ENCODE measurements around the gene SPAG16.
"Not testable (repeated sequence)": the region's sequence is repeated elsewhere in the genome, so short reads cannot be mapped to it uniquely, and the experiment has no call there.

Gene SPAG16

DNA sequence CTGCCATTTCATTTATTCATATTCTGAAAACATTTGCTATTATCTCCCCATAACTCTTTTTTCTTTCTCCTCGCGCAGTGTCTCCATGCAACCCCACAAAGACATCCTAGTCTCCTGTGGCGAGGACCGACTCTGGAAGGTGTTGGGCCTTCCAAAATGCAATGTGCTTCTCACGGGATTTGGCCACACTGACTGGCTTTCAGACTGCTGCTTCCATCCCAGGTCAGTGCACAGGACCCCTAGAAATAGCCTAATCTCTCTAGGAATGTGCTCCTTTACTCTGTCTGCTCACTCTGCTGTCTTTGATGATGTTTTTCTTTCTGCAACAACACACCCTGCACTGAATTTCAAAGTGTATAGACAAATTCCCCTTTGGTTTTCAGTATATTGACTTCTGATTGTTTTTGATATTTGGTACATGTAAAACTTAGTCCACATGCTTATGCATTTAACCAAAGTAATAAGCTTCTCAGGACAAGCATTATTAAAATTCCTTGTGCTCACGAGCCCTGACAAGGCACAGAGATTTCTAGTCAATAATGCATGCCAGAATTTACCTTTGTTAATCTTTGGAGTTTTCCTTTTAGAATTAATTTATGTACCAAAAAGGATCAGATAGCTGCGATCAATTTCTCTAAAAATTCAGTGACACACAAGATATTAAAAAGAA is 578.3 kb downstream of the SPAG16 start:
- no peak for DNase-seq

DNA sequence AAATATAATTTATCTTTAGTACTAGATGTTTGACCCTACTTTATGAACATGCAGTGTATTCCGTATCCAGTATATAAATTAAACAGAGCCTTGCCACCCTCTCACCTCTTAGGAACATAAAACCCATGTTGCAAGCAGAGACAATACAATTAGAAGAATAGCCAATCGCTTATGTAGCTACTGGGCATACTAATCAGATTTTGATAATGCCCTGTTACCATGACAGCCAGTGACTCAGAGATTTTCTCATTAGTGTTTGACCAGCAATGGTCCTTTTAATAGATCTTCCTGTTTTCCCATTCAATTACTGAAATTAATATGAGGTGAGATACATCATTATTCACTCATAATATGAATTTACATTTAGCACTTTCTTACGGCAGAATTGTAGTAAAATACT is 579.3 kb downstream of the SPAG16 start:
- DNase-seq: no peak

DNA sequence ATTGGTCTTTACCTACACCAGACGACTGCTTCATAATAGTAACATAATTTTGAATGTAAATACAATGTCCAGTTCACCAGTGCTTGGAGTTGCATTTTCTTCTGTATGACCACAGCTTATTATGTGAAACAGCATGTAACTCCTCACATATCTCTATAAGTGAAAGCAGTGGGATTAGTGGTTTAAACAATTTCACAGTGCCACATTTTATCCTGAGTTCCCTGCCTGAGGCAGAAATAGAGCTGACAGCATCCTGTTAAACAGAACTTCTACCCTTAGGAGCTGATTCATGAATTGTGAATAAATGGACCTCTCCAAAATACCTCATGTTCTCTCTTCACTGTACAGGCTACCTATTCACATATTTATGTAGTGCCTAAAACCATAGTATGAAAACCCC is 584.3 kb downstream of the SPAG16 start:
- no peak for DNase-seq

DNA sequence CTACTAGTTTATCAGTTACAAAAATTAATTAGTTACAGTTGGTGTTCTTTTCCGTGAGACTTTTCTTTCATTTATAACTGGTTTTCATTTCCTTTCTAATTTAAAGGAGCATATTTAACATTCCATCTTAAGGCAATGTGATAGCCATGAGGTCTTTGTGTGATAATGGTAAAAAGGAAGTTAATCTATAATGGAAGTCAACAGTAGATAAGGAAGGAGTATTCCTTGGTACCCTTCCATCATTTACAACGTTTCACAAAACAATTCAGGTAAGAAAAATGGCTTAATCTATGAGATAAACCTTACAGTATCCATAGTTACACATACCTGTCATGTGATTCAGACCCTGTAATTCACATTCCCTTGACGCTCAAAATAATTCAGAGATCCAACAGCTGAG is 601.2 kb downstream of the SPAG16 start:
- no peak for DNase-seq

DNA sequence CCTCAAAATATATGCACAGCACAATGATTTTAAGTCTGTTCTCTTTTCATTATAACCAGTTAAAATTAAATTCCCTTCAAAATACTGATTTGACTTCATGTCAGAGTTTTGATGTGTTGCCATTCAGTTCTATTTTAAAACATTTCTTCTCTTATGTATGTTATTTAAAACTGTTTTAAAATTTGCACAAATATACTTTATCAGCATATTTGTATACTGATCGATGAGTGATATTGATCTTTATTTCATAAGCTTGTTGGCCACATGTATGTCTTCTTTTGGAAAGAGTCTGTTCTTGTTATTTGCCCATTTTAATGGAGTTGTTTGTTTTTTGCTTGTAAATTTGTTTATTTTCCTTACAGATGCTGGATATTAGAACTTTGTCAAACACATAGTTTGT is 630.2 kb downstream of the SPAG16 start:
- no peak for DNase-seq

DNA sequence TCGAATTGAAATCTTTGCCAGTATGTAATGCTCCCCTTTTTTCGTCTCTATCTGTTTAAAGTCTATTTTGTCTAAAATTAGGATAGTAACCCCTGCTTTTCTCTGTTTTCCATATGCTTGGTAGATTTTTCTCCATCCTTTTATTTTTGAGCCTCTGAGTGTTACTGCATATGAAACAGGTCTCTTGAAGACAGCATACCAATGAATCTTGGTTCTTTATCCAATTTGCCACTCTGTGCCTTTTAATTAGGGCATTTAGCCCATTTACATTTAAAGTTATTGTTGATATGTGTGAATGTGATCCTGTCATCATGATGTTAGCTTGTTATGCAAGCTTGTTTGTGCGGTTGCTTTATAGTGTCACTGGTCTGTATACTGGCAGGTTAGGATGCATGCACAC is 635.8 kb downstream of the SPAG16 start:
- no peak for DNase-seq

DNA sequence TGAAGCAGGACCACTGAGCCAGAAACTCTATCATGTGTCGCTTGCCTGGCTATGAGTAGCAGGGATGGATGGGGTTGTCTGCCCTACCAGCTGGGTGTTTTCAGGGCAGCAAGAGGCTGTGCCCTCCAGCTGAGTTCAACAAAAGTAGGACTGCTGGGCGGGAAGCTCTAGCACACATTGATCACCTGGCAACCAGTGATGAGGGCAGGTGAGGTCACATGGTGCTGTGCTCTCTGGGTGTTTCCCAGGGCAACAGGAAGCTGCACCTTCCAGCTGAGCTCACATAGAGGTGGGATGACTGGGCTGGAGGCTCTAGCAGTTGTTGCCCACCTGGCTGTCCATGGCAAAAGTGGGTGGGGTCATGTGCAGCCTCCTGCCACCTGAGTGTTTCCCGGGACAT is 639.3 kb downstream of the SPAG16 start:
- no peak for DNase-seq

DNA sequence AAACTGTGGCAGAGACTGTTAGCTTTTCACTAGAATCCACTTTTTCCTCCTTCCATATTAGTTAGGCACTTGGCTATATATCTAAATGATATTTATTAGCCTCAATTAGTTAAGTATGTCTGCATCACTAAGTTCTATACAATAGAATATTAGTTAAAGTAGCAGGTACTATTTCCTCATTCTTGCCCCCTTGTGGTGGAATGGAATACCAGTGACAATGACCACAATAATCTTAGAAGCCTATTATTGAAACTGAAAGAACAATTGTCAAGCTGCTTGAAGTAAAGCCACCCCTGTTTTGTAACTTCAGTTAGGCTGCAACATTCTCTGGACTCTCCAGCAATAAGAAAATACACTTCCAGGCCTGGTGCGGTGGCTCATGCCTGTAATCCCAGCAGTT is 650.3 kb downstream of the SPAG16 start:
- DNase-seq: no peak

DNA sequence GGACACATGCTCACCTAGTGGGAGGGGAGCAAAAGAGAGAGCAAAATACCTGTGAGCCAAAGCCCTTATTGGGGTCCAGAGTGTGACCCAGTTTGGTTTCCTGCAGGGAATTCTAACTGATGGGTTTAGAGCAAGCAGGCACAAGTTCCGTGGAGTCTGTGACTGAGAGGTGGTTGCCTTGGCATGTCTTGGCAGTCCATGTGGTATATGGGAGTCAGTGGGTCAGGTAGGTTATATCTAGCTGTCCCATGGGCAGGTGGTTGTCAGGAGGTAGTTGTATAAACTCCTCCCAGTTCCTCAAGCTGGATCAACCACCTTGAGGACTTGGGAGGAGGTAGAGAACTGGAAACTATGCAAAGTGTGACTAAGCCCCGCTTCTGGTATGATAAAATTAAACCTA is 673.8 kb downstream of the SPAG16 start:
- no peak for DNase-seq

DNA sequence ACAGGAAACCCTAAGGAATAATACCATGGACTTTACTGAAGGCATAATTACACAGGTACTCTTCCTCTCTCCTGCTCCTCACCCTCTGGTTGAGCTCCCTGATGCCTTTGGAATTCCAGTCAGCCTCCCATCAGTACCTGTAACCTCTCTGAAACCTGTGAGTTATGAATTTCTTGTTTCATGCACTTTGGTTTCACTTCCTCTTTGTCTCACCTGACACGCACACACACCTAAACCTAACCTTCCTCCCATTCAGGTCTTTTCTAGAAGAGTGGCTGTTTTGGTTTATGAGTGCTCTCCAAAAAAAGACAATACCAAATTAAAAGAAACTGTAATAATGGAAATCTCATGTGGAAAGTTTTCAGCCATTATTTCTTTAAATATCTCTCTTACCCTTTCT is 675.3 kb downstream of the SPAG16 start:
- DNase-seq: no peak

DNA sequence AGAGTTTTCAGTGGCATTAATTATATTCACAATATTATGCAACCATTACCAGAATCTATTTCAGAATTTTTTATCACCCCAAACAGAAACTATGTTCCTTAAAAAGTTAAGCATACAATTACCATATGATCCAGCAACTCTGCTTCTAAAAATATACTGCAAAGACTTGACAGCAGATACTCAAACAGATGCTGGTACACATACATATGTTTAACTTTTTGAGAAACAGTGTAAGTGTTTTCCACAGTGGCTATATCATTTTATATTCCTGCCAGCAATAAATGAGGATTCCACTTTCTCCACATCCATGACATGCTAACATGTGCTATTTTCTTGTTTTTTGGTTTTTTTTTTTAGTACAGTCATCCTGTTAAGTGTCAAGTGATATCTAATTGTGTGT is 687.3 kb downstream of the SPAG16 start:
- DNase-seq: no peak

DNA sequence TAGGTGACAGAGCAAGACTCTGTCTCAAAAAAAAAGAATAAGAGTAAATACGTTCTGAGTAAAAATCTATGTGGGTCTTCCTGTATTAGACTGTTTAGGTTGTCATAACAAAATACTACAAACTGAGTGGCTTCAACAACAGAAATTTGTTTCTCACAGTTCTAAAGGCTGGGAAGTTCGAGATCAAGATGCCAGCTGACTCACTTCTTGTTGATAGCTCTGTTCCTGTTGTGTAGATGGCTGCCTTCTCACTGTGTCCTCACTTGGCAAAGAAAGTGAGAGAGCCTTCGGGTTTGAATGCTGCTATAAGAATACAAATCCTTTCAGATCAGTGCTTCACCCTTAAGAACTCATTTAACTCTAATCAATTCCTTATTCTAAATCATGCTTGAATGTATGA is 696.6 kb downstream of the SPAG16 start:
- DNase-seq: no peak

DNA sequence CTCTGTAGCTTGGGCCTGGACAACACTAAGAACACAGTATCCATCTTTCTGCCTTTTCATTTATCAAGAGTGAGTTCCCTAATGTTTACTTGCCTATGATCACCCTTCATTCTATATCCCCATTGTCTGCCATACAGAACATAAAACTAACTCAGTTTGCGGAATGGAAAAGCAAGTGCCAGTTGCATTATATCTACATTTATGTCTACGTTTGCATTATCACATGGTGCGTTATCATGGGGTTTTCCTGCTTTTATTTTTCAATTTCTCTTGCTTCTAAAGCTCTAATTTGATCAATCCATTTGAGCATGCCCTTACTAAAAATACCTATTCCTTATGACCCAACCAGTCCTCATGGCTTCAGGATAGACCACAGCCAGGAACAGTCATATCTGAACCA is 704.9 kb downstream of the SPAG16 start:
- no peak for DNase-seq

DNA sequence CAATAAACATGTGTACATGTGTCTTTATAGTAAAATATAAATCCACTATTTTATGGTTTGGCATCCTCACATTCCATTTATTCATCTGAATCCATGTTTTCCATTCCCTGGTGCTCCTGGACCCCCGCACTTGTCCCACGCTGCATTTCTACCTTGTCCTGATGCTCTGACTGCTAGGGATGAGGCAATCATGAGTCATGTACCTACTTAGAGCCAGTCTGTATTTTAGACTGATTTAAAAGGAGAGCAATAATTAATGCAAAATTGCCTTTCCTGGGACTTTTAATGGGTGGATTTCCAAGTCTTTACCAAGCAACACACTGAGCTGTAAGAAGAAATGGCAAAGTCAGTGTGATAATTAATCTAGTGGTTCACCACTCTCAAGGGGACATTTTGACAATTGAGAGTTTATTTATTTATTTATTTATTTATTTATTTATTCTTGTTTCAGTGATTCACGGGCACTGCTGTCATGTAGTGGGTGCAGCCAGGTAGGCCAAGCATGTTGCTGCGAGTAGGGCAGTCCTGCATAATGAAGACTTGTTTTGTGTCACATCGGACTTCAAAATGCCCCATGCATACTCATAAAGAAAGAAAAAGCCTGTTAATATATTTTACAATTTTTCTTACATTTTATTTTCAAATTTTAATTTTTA is 707.3 kb downstream of the SPAG16 start:
- no peak for DNase-seq

DNA sequence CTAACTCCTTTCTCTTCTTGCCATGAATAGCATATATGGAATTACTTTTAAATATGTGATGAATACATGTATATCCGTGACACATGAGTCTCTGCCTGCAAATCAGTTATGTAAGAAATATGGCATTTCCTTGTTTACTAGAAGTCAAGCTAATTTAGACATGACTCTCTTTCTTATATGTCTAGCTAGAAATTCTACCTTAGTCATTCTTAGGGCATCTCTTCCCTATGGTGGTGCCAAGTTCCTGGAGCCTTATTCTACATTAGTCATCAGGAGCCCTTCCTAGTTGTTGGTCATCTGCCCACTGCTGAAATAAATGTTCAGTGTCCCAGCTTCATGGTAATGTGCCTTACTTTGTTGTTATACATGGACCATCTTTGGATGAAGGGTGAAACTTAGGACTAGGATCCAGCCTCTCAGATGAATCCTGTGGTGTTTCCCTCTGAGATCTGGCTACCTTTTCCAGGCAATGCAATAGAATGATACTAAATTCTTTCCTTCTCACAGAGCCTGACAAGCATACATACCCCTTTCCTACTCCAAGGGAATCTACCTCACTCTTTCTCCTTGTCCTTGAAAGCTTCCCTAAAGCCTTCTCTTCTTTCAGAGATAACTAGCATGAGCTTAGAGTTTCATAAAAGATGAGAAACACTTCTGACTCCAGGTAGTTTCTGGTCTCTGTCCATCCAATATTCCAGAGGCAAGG is 711.3 kb downstream of the SPAG16 start:
- DNase-seq: no peak

DNA sequence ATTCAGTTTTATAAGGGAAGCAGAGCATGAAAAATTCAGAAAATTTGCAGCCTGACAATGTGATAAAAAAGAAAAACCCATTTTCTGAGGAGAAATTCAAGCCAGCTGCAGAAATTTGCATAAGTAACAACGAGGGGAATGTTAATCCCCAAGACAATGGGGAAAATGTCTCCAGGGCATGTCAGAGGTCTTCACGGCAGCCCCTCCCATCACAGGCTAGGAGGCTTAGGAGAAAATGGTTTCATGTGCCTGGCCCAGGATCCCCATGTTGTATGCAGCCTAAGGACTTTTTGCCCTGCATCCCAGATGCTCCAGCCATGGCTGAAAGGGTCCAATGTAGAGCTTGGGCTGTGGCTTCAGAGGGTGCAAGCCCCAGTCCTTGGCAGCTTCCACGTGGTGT is 714.7 kb downstream of the SPAG16 start:
- DNase-seq: not testable (repeated sequence)

DNA sequence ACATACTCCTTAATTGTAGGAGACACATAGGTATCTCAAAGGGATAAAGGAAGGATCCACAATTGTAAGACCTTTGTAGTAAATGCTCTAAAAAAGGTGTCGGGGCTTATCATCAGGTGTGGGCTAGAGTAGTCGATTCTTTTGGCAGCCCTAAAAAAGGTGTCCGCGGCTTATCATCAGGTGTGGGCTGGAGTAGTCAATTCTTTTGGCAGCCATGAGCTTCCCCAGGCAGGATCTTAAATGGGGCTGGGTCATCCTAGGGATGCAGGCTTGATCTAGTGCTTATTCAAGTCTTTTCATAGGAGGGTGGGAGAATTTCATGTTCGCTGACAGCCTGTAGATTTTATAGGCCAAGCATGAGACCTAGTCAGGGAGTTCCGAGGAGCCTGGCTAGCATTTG is 720.2 kb downstream of the SPAG16 start:
- no peak for DNase-seq

DNA sequence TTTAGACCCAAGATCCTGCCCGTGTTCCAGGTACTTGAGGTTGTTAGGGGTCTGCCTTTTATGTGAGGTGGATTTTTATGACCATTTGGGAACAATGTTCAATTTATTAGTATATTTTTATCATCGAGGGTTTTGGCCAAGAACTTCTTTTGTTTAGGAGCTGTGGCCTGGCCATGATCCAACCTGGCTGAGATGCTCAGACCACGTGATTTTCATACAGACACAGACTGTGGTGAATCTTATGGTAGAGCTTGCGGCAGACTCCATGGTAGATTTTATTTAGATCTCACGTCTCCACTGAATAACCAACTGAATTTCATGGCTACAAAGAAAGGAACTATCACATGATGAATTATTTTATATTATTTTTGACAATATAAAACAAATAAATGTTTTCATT is 721.1 kb downstream of the SPAG16 start:
- no peak for DNase-seq

DNA sequence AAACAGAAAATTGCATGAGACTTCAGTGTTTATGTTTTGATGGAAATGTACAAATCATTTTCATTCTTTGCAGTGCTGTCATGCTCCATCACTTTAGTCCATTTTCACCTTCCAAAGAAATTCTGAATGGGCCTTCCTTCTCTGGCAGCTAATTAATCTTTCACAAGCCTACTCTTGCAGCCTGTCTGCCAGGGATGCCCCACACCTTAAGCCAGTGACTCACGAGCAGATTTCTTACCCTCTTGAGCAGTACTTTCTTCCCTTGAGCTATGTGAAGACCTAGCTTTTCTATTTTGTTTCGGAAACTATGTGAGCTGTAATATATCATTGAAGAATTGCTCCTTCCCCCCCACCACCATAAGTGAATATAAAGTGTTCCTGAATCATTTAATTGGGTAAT is 722.3 kb downstream of the SPAG16 start:
- DNase-seq: no peak

DNA sequence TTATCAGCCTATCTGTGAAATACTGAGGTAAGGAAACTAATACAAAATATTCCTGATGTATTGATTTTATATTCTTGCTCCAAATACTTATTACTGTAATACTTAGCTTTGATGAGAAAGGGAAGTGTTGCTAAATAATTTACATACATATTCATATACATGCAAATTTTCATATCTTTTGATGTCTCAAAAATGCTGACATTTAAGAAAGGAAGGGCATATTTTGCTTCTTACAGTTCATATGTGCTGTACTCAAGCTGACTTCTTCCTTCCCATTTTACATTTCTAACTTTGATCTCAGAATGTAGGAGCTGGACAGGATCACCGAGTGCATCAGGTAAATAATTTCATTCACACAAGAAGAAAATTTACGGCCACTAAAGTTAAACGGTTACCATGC is 727.4 kb downstream of the SPAG16 start:
- DNase-seq: no peak

DNA sequence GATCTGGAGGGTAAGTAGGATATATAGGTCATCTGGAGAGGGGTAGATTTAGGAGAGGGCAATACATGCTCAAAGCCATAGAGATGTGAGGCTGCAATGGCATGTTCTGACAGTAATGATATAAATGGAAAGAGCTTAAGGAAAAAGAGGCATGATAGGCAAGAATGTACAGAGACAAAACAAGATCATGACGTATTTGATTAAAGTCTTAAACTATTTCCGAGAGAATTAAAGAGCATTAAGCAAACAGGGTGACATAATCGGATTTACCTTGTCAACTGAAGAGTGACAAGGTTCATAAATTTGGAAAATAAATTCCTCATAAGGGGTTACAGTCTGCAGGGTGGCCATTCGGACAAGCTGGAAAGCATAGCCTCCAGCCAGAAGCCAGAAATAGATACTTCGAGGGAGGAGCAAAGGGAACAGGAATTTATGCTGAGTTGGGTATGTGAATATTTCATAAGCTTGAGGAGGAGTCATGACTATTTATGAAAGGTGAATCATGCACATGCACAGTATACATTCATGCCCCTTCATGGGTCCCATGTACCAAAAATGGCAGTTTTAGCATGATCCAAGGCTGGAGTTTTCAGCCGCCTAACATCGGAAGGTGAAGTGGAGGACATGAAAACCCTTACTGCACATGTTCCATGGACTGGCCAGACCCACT is 730.4 kb downstream of the SPAG16 start:
- DNase-seq: no peak

DNA sequence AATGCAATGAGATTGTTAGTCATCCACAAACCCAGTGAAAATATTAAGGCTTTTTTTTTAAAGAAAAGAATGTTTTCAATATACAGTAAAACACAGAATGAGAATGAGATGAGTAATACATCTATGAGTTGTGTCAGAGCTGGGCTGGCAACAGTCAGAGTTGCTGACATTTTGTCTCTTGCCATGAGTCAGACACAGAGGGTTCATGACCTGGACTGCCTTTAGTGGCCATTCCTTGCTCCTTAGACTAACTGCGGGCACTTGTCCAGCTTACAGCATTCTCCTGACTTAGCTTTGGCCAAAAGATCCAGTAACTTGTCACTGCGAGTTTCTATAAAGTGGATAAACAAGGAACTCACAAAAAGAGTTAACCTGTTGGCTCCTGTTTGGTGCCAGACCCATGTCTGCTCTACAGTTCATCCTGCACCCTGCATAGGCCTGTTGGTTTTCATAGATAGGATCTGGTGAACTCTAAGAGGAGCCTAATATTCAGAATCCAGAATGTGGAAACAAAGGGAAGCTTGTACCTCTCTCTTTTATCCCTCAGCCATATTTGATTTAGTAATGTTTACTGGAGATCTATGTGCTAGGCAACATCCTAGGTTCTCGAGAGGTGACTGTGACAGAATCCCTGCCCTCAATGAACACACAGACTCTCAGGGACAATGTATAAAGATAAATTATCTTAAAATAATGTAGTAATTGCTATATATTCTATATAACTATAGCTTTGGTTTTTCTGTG is 735.1 kb downstream of the SPAG16 start:
- DNase-seq: no peak

DNA sequence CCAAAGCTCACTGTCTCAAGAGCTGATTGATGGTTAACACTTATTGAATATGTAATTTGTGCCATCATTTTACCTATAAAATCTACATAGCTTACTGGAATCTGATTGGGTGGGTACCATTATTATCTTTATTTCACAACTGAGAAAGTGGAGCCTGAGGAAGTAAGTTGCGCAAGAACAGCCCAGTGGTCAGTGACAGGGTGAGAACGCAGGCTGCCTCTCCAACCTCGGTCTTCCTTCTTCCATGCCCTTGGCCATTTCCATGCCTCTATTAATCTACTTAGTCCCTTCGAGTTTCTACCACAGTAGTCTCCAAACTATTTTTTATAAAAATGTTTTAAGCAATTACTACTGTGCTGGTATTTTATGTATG is 735.7 kb downstream of the SPAG16 start:
- no peak for DNase-seq

Measured in activated T-cell treated with anti-CD3 and anti-CD28 coated beads, Interleukin-2, amount 50 U/mL, for 1 hour (primary cell).